GM19397 (cell line): ENCODE results near the gene PTTG1IP.
A peak's percentile ranks its signal among the peaks of the same experiment; 100 is the strongest.
"Not testable (repeated sequence)": the region's sequence is repeated elsewhere in the genome, so short reads cannot be mapped to it uniquely, and the experiment has no call there.

Experiments
- ATAC-seq: cut with Tn5 transposase; IDR thresholded peaks from one replicate; pipeline ENCODE4 v1.9.1; 2021; ENCODE audit warnings: mild to moderate bottlenecking, moderate library complexity; ENCODE audit not compliant: unreplicated experiment

PTTG1IP gene

GRCh38 chr21:44873356-44874239 is at the start of gene PTTG1IP:
TSS of gene PTTG1IP (minus strand) at chr21:44873690. CDS start at chr21:44873616, 74 bp downstream.
- ATAC-seq = peak; percentile 76

DNA sequence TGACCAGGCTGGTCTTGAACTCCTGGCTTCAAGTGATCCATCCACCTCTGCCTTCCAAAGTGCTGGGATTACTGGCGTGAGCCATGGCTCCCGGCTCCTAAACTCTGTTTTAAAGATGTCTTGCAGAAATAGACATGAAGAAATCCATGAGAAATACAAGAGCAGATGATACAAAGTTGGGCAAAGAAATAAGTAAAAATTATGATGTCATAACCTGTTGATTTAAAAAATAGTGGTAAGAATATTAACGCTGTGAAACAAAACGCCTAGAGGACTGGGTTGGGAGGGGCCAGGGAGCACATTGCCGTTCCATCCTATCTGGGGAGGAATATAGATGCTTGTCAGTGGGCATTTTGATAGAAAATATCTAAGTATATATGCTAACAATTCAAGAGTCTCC is 48.4 kb upstream of the PTTG1IP start:
- no peak for ATAC-seq

DNA sequence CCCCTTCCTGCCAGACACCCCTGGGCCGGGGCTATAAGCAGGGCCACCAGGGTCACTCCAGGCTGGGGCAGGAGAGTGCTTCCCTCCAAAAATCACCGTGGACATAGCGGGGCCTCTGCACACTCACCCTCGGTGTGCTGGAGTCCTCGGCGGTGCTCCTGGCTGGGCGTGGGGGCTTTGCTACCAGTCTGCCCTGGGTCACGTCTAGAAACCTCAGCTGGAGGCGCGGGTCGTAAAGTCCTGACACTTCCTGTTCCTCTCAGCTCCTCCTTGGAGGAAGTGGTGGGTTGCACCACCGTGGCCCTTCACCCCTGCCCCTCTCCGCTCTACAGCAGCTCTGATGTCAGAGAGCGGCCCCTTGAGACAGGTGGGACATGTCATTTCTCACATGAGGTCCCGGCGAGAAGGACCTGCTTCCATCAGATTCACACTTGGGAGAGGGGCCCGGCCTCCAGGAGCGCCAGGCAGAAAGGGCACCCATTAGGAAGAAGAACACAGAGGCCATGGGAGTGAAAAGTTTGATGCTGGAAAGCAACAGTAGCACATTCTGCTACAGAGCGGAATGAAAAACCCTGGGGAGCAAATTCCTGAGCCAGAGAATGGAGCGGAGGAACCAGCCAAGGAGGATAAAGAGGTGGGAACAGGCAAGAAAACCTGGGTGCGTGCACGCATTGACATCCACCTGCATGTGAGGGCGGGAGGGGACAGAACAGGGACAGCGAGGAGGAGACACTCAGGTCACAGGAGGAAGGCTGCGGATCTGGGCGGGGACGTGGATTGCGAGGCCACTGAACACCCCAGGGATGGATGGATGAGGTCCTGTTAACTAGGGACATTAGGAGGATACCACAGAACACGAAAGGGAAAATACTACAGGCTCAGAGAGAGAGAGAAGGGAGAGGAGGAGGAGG is 47.5 kb upstream of the PTTG1IP start, which contains the start of gene ITGB2:
ITGB2 (minus strand) TSS at position 206 of the 911 bp plus-strand sequence. CDS start 10,117 bp downstream, outside the sequence.
- peak; percentile 46 for ATAC-seq

DNA sequence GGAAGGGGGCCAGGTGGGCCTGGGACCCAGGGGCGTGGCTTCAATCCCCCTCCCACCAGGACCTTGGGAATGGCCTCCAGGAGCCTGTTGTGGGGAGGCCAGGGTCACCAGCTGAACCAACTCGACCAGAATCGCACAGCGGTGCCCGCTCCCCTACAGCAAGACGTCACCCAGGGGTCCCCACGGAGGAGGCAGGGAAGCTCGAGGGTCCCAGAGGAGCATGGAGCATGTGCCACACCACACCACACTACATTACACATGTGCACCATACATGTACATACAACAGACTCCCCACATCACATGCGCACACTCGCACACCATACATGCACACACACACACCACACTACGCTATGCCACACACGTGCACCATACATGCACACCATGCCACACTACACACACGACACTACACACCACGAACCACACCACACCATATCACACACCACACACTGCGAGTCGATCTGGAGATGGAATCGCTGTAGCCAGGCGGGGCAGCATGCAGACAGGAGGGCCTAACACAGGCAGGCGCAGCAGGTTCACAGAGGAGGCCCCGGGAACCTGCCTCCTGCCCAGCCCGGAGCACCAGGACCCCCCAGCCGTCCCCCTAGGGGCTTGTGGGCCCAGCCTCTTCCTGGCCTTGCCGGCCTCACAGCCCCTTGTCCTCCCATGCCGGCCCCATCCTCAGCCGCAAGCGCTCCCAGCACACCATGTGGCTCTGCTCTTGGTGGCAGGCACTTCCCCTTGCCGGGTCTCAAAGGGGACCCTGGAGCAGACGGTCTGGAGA is 46.6 kb upstream of the PTTG1IP start:
- ATAC-seq = peak; percentile 19

DNA sequence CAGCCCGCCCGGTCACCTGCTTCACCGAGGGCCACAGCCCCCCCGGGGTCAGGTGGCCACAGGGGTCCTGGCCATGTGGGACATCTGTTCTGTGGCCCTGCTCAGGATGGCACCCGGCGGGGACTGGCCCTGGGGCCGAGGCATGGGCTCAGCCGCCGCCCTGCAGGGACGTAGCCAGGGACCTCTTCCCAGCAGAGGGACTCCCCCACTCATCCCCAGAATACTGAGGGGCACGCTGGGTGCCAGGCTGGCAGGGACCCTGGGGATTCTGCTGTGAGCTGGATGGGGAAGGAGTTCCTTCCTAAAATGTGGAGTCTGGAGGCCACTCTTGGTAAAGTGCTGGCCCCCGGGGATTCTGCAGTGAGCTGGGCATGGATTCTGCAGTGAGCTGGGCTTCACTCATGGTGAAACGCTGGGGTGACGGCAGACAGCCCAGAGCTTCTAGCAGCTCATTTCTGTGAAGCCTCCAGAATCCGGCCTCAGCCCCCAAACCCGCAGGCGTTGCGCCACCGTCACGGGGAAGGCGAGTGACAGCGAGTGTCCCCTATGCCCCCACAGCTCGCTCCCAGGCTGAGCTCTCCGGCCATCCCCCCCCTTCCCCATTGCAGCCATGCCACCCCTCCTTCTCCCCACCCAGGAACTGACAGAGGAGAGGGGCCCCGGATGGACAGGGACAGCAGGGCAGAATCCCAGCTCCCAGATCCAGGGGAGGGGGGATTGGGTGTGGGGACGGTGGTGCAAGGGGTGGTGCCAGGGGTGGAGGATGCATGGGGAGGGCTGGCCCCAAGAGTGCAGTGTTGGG is 45.8 kb upstream of the PTTG1IP start:
- ATAC-seq = no peak

DNA sequence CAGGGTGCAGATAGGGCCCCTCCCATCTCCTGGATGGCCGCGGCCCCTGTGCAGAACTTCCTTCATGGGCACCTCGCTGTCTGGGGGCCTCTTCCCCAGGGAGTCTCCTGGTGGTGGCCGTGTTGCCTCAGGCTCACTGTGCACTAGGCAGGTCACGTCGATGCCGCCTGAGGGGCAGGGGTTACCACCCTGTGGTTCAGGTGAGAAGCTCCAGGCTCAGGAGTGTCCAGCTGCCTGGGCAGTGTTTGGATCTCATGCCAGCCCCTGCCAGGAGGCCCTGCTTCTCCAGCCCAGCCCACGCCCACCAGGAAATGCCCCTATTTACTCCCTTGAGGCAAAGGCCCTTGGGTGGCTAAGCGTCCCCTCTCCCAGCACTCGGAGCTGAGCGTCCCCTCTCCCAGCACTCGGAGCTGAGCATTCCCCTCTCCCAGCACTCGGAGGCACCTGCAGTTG is 45.1 kb upstream of the PTTG1IP start:
- ATAC-seq = no peak

GRCh38 chr21:44918107-44918470 is 44.6 kb upstream of the PTTG1IP start:
- ATAC-seq = no peak

DNA sequence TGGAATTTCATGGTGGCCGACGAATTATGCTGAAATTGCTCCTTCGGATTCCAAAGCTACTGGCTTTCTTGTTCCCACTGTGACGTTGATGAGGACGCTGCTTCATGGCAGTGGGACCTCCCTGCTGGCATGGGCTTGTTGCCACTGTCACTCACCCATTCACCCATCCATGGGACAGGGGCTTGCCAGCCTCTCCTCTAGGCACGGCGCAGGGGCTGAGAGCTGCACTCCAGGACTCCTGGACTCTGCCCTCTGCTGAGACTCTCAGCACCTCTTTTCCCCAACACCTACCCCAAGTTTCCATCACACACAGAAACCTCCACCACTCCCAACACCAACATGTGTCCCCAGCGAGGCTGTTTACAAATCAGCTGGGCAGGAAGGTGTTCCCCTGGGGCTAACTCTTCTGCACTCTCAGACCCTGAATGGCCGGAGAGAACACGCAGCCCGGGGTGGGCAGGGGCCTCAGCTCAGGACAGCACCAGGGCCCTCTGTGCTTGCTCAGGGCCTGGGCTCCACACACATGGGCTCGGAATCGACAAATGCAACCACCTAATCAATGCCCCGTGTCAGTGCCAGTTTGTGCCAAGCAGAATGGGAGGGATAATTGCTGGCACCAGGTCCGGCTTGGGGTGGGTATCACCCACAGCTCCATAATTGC is 44.1 kb upstream of the PTTG1IP start:
- ATAC-seq = no peak

DNA sequence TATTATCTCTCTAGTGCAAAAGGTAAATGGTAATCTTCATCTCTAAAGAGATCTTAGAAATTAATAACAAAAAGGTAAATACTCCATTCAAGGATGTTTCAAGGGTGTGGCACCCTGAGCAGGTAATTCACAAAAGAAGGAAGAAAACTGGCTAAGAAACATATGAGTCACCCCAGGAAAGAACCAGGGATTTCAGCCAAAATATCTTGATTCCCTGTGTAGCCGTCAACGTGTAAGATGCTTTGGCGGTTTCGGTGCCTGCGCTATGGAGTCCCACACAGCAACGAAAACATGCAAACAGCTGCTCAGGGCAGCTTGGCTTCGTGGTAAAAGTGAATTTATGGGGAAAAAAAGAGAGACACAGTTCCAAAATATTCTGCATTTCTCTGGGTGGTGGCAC is 43.5 kb upstream of the PTTG1IP start:
- no peak for ATAC-seq

DNA sequence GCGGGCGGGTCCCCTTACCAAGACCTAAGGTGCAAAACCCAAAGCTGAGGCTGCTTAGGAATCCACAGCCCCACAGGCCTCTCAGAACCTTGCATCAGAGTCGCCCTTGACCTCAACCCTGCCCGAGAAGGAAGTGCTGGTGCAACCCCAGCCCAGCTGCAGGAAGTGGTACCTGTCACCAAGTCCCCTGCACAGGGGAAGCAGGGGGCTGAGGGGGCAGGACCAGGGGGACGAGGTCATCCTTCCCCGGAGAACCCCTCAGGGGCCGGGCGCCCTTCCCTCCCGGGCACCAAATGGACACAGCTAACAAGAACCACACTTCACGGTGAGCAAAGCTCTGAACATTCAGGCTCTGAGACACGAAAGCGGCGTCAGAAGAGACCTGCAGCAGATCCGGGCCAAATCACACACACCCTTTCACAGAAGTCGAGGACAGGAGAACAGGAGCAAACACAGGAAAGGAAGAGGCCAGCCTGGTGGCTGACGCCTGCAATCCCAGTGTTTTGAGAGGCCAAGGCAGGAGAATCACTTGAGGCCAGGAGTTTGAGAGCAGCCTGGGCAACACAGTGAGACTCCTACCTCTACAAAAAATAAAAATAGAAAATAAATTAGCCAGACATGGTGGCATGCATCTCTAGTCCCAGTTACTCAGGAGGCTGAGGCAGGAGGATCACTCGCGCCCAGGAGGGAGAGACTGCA is 40.8 kb upstream of the PTTG1IP start:
- ATAC-seq = no peak

DNA sequence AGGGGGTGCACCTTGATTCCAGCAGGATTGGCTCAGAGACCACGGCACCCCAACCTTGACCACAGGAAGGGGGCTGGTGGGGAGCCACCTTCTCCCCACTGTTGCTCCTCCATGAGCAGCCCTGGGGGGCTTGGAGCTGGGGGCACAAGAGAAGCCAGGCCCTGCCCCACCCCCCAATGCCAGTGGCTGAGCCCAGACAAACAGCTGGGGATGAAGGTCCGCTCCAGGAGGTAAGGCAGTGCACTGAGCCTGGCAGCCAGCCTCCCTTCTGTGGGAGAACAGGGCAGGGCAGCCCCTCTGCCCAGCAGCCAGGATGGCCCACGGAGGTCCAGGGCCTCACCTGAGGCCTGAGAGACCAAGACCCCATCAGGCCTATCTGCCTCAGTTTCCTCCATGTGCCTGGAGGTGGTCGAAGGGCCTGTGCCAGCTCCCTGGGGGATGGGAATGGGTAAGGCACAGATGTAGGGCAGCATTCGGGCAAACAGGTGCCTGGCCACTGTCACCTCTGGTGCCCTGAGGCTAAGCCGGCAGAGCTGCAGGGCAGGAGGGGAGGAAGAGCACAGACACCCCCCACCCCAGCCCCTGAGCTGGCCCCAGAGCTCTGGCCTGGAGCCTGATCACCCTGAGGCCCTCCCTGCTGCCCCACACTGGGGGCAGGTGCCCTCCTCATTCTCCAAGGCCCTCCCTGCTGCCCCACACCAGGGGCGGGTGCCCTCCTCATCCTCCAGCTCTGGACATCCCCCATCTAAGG is 40.1 kb upstream of the PTTG1IP start:
- no peak for ATAC-seq

GRCh38 chr21:44912506-44913412 is 39.3 kb upstream of the PTTG1IP start:
- ATAC-seq = not testable (repeated sequence)

GRCh38 chr21:44912158-44912473 is 38.6 kb upstream of the PTTG1IP start:
- no peak for ATAC-seq

DNA sequence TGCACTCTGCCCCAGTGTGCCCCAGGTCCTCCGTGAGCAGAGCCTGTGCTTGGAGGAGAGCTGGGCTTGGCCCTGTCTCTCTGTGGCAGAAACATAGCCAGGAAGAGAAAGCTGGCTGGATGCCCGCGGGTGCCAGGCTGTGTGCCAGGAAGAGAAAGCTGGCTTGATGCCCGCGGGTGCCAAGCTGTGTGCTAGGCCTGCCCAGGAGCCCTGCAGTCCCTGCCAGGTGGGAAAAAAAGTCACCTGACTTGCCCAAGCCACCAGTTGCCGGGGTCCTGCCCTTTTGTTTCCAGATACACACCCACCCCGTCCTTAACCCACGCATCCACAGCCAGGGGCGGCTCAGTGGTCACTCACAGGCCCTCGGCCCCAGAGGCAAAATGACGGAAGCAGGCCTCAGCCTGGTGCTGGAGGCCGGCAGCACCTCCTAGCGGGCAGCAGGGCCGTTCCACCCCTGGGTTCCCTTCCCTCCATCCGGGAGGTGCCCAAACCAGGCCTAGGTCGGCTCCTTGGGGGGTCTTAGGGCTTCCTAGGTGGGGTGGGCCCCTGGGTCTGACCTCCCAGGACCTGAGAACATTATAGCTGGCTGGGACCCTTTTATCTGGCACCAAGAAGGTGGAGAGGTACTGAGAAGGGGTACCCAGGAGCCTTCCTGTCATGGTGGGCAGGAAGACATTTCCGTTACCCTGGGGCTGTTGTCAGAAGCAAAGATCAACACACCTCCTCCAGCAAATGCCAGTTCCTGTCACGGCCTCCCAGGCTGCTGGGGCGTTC is 38.1 kb upstream of the PTTG1IP start:
- no peak for ATAC-seq

- no peak for ATAC-seq
Measured at GRCh38 chr21:44911068-44911383, 37.5 kb upstream of the PTTG1IP start.

DNA sequence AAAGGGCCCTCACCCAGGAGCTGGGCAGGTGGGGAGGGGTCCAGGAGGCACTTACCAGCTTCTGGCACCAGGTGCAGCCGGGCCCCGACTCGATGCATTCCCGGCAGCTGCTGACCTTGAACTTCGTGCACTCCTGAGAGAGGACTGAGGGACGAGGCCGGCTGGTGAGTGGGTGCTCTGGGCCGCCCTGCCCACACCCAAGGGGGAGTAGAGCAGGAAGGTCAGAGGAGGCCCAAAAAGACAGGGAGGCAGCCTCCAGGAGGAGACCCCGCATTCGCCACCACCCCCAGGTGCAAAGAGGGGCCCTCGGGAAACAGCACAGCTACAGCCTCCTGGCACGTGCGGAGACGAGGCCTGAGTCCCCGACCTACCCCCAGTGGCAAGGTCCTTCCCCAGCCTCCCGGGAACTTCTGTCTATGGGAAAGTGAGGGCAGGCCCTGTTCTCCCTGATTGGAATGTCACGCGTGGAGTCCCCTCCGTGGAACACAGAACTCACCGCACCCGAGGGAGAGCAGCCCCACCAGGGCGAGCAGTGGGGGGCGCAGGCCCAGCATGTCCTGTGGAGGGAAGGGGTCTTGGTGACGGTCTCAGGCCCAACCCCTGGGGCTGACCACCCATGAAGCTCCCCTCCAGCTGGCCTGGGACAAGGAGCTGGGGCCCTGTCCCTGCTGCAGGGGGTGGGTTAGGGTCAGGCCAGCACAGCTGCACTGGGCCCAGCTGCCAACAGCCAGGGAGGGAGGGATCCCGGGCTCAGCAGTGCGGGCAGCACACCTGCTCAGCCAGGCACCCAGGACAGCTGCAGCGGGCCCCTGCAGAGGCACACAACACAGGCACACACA is 37.0 kb upstream of the PTTG1IP start:
- no peak for ATAC-seq
